GM21825 (cell line): Measurements from ENCODE around the gene SLPI.

Source experiments
- ATAC-seq: cut with Tn5 transposase; IDR thresholded peaks from one replicate; pipeline ENCODE4 v1.9.1; 2021; ENCODE audit warnings: mild to moderate bottlenecking, moderate library complexity; ENCODE audit not compliant: unreplicated experiment

The SLPI gene

DNA sequence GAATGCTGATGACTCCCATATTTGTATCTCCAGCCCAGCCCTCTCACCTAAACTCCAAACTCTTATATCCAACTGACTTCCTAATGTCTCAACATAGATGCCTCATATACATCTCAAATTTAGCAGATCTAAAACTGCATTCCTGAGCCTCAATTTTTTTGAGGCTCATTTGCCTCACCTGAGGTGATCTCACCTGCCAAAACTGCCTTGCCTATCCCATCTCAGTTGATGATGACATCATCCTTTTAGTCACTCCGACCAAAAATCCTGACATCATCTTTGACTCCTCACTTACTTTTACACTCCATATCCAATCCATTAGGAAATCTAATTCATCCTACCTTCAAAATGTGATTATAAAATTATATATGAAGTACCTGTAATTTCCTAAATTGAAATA lies 25.6 kb upstream of the SLPI start:
- no peak for ATAC-seq

DNA sequence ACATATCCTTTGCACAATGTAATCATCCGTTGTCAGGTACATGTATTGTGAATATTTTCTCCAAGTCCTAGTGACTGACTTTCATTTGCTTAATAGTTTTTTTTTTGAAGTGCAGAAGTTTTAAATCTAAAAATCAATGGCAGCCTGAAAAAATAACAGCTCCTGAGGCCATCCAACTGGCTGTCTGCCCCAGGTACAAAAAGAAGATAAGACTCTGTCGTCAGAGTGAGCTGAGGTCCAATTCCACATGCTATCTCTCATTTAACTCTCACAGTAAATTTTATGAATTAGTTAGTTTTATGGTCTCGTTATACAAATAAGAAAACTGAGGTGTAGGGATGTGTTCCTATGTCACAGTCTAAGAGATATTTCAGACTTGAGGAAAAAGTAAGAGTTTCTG lies 21.0 kb upstream of the SLPI start:
- ATAC-seq = no peak

DNA sequence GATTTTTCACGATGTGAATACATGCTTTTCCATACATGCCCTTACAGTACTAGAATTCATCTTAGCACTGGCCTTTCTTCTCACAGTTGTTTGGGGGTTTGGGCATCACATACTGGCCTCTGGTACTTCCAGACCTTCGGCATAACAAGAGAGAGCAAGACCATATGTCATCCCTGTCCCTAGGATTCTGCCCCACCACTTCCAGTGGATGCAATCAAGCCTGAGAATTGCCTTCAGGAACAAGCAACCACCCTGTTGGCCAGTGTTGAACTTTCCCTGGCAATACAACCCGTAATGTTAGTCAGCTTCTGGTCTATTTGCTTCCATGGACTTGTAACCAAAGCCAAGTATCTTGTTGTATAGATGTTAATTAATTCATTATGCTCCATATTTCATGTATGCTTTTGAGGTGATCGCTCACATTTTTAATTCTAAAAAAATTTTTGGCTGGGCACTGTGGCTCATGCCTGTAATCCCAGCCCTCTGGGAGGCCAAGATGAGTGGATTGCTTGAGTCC lies 15.4 kb upstream of the SLPI start:
- ATAC-seq = no peak

DNA sequence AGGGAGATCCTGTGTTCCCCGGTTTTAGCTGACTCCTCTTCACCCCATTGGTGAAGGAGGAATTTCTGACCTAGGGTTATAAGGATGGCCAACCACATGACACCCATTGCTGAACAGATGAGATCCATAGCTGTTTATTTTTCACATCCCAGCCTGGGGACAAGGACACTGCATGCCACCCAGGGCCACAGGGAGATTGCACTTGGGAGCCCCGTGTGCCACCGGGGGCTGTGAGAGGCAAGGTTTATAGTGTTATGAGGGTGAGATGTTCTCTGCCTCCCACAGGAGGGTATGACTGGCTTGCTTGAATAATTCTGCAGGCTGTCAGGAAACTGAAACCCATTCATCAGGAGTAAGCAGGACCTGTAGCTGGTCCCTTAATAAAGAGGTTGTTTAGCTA lies 14.7 kb upstream of the SLPI start:
- no peak for ATAC-seq

DNA sequence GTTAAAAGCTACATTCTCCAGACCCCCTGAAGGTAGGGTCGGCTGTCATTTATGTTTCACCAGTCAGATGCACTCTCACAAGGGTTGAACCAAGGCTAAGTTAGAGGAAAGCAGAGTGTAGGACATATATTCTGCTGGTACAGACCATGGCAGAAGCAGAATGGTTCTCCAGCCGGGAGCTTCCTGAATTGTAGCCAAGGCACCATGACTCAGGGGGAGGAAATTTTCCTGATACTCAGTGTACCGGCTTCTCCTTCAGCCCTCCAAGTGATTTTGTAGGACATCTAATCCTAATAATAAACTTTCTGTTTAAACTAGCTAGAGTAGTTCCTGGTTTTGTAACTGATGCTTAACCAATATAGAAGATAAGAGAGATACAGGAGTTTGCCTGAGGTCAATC lies 14.2 kb upstream of the SLPI start:
- no peak for ATAC-seq

DNA sequence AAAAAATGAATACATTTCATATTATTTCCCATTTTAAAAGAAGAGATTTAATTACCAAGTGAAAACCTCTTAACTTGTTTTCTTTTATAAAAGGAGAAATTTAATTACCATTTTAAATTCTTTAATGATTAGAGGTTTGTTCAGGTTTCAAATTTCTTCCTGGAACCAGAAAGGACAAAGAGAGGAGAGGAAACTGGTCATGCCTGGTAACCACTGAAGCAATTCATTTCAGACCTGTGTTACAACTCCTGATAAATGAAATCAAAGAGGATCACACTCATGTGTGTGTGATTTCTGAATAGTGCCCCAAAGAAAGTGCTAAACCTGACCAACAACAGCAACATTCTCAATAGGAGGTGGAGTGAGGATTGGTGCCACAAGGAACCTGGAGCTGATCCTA lies 12.6 kb upstream of the SLPI start:
- no peak for ATAC-seq

DNA sequence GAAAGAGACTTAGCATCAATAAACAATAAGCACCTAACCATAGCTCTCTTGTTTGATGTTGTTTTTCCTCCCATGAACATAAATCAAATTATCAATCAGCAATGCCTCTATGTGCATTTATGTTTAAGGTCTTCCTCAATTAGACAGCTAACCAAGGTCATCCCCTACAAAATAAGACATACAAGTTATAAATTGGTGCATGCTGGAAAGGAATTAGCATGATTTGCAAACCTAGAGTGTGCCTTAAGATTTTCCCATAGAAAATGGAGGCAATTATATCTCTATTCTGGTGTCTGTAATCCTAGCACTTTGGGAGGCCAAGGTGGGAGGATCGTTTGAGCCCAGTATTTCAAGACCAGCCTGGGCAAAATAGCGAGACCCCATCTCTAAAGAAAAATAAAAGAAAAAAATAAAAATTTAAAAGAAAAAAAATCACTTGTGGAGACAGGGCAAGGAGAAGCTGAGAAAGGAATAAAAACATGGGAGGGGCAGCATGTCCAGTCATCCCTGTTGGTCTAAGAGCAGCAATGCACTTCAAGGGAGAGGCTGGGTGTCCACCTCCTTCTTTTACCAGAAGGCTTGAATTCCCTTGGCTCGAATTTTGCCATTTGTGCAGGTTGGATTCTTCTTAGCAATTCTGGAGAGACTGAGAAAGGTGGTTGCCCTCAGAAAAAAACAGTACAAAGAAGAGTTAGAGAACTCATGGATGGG lies 9.3 kb upstream of the SLPI start:
- no peak for ATAC-seq

DNA sequence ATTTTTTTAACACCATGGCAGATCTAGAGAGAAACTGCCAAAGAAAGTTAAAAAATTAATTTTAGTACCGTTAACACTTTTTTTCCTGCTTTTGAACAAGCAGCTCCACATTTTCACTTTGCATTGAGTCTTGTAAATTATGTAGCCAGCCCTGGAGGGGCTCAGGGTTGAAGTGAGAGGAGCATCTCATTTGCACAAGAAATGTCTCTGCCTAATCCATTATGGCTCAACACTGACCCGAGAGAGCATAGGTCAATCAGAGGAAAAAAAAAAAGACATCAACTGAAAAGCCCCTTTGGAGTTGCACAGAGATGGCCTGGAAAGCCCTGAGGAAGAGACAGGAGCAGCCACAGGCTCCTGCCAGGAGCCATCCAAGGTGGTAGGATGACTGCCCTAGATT lies 4.3 kb upstream of the SLPI start:
- no peak for ATAC-seq

DNA sequence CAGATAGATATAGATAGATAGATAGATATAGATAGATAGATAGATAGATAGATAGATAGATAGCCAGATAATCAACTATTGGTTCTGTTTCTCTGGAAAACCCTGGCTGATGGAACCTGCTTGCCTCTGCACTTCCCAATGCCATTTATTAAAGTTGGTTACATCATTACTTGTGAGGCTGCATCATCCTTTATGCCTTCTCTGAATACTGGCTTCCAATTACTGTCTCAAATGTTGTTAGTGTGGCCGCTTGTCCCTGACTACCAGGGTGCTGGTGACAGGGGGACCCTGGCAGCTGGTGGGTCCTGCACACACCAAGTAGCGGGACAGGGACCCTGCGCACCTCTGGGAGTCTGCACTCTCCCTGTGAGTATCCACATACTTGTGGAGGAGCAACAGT lies 3.9 kb upstream of the SLPI start:
- no peak for ATAC-seq

DNA sequence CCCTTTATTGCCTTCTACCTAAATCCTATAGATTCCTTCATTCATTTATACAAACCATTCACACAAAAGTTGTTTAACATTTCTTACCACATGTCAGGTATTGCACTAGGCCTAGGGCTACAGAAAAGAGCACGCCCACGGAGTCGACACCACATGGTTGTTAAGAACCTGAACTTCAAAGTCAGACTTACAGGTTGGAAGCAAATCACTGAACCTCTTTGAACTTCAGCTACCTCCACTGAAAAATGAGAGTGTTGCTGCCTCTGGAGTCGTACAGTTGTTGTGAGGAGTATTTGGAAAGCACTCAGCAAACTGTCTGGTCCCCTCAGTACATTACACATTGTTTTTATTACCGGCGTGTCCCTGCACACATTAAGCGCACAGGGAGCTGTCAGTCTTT lies 3.3 kb upstream of the SLPI start:
- no peak for ATAC-seq

DNA sequence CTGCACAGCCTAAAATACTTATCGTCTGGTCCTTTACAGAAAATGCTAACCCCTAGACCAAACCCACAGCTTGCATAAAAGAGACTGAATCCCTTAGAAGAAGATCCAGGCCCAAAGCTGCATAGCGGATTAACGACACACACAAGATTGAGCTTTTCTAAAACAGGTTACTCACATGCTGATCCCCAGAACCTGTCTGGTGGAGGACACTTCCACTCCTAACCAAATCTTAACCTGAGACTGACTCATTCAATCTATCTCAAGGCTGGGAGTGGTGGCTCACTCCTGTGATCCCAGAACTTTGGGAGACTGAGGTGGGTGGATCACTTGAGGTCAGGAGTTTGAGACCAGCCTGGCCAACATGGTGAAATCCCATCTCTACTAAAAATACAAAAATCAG lies 2.8 kb upstream of the SLPI start:
- ATAC-seq = no peak

DNA sequence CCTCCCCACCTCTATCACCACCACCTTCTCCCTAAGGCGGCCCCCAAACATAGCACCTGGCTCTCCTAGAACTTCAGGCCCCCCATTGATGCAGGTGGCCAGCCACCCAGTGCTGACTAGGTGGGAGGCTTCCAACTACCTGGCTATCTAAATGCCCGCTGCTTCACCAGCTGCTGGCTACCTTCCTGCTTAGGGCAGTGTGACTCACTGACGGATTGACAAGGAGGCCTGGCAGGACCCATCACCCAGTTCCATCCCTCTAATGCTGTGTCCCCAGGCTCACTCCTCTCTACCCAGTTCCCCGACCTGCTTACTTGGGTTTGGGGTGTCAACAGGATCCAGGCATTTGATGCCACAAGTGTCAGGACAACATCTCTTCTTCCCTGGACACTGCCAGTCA lies 1.1 kb downstream of the SLPI start:
- ATAC-seq = no peak

DNA sequence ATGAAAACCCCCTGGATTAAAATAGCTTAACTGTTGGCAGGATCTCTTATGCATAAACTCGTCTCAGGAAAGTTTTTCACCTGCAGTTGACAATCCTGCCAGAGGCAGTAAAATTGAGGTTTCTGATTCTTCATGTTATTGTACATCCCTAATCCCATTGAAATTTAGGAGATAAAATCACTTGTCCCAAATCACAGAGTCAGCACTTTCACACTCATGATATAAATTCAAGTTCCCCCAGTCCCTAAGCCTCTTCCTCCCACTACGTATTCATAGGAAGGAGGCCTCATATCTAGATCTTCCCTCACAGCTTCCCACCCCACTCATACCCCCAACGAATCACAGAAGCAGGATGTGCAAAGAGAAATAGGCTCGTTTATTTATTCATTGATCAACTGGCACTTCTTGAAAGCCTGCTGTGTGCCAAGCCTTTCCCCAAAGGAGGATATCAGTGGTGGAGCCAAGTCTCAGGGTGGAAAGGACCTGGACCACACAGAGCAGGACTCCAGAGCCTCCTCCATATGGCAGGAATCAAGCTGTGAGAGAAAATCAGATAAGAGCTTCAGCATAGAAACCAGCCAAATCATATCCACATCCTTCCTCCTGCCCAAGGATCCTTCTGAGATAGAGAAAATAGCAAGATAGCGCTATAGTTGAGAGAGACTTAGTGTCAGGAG lies 2.3 kb downstream of the SLPI start:
- ATAC-seq = no peak

DNA sequence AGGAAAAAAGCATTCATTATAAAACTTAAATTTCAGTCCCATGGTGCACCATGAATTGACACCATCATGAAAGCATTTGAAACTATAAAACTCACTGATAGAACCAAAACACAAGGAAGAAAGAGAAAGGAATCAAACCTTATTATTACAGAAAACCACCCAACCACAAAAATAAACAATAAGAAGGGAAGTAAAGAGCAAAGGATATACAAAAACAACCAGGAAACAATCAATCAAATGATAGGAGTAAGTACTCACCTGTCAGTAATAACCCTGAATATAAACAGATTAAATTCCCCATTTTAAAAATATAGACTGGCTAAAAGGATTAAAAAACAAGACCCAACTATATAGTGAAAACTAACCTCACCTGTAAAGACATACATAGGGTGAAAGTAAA lies 5.8 kb downstream of the SLPI start:
- no peak for ATAC-seq

DNA sequence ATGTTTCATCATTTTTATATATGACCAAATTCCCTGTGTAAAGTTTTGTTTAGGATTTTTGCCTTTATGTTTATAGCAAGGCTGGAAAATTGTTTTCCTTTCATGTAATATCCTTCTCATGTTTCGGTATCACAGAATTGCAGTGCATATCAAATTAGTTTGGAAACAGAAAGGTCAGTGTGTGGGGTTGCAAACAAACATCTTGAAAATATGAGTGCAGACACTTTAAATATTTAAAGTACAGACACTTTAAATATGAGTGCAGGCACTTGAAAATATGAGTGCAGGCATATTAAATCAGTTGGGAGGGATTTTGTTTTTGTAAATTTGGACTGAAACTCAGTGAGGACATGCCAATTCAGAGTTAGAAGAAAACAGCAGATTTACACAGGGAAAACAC lies 6.5 kb downstream of the SLPI start:
- ATAC-seq = no peak

DNA sequence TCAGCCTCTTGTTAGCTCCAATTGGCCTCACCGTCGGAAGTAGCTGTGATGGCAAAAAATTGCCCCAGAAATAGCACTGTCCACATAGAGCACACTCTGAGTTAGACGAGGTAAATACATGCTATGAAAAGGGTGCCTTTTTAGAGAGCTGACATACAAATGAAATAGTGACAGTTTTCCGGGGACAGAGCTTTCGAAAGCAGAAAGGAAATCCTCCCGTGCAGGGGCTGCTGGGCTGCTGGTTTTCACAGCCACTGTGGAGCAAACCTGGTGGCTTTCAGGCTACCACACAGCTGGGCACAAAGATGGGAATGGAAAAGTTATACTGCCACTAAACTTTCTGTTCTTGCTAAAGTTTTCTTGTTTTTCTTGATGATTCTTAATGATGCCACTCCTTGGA lies 8.3 kb downstream of the SLPI start:
- ATAC-seq = no peak

DNA sequence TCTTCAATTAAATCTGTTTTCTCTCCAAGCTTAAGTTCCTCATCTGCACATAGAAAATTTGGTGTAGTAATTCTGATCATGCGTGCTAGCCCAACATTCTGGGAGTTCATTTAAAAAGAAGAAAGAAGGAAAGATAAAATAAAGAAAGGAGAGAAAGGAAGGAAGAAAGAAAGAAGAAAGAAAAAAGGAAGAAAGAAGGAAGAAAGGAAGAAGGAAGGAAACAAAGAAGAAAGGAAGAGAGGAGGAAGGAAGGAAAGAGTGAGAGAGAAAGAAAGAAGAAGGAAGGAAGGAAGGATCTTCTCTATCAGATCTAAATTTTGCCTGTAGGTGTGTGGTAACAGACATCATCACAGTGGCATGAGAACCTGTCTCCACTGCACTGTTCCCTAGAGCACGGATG lies 16.2 kb downstream of the SLPI start:
- no peak for ATAC-seq

DNA sequence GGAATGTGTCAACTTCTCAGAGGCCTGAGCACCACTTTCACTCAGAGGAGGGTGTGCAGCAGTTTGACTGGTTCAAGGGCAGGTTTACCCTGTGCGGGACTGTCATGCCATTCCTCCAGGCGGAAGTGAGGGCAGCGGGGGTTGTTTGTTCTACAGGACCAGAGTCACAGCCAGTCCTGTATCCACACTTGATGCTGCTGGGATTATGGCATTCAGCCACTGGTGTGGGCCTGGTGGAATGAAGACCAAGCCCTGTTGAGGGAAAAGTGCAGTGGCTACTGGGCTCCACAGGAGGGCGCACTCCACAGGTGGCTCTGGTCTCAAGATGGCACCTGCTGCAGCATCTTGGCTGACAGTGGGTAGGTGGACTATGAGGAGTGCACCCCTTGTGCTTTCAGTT lies 18.4 kb downstream of the SLPI start:
- no peak for ATAC-seq

DNA sequence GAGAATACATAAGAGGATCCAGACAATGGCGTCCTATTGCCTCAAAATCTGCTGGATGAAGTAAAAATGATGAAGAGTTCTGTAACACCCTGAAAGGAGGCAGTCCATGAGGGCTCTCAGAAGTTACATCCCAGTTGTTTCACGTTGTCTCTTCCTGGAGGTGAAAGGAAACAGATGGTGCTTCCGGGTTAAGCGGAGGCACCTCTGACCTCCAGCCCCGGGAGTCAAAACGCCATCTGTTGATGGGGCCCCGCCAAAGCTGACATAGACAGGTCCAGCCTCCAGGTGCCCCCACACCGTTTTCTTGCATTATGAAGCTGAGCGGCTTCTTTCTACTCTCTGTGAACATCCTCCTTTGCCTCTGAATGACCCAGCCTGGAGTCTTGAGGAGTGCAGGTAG lies 23.7 kb downstream of the SLPI start:
- no peak for ATAC-seq

DNA sequence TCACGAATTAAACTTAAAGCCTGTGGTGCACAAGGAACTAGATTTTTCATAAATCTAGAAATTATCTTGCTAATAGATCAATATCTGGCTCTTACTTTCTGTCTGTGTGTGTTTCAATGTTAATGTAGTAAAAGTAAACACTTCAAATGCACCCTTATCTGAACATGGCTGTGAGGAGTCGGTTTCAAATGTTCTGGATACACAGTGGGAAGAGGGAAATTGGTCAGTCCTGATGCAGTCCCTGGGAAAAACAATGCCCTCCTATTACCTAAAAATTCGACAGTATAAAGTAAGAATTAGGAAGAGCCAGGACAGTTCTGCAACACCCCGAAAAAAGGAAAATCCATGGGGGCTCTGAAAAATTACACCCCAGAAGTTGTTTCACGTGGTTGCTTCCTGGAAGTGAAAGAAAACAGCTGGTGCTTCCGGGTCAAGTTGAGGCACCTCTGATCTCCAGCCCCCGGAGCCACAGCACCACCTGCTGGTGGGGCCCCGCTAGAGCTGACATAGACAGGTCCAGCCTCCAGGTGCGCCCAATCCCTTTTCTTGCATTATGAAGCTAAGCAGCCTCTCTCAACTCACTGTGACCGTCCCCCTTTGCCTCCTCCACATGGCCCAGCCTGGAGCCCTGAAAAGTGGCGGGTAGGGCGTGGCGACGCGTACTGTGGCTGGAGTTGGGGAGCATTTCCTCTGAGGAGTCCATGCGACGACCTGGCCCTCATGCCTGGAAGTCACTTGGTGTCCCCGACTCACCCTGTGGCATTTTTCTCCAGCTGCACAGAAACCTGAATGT lies 24.9 kb downstream of the SLPI start:
- no peak for ATAC-seq

DNA sequence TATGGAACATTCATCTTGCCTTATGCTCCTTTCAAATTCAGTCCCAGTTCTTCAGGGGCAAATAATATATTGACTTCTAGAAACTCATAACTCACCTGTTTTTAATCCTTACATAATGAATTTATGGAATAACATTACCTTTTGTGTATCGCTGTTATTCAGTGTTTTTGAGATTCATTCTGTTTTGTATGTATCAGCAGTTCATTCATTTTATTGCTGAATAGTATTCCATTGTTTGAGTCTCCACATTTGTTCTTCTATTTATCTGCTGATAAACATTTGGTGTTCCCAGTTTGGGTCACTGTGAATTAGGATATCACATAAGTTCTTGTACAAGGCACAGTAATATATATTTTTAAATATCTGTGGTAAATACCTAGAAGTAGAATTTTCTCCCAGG lies 28.1 kb downstream of the SLPI start:
- no peak for ATAC-seq

DNA sequence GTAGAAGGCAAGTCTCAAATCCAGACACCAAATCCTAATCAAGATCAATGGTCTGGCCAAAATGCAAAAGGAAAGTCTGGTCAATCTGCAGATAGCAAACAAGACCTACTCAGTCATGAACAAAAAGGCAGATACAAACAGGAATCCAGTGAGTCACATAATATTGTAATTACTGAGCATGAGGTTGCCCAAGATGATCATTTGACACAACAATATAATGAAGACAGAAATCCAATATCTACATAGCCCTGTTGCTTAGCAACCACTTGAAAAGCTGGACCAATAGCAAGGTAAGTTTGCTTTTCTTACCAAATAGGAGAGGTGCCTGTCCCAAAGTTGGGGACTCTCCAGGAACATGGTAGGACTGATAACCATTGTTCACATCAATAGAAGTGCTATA lies 31.2 kb downstream of the SLPI start:
- no peak for ATAC-seq
